ENCODE measurements around the gene CCR3. TPM values are rescaled to one million over a fixed set of nuclear protein-coding genes. Genes with fewer than 3 reads are reported as not detected.
A peak's percentile ranks its signal among the peaks of the same experiment; 100 is the strongest.

Gene CCR3
- total RNA-seq, 4 donors from 2014 or later, result not detected

DNA sequence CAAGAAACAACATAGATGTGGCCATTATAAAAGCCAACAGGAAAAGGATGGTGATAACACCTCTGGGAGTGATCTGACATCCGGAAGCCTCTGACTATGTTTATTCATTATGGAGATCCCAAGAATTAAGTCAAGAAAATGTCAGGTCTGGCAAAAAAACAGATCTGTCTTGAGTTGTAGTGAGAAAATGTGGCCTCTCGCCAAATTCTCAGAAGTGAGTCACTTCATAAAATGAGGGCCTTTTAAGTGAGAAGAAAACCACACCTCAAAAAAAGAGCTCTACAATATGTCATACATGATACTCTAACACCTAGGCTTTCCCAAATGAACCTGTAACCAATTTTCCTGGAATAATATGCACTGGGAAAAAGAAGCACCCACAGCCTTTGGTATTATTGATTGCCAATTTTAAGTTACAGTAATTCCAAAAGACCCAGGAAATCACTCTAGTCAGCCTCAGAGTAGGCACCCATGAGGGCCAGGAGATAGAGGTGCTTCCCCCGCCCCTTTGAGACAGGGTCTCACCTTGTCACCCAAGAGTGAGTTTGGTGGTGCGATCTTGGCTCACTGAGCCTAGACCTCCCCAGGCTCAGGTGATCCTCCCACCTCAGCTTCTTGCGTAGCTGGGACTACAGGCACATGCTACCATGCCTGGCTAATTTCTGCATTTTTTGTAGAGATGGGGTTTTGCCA lies 38.0 kb downstream of the CCR3 start:
- no peak for TF ChIP-seq POLR2A (IDR thresholded peaks at IDR 0.05)
- TF ChIP-seq, protein P1, sequence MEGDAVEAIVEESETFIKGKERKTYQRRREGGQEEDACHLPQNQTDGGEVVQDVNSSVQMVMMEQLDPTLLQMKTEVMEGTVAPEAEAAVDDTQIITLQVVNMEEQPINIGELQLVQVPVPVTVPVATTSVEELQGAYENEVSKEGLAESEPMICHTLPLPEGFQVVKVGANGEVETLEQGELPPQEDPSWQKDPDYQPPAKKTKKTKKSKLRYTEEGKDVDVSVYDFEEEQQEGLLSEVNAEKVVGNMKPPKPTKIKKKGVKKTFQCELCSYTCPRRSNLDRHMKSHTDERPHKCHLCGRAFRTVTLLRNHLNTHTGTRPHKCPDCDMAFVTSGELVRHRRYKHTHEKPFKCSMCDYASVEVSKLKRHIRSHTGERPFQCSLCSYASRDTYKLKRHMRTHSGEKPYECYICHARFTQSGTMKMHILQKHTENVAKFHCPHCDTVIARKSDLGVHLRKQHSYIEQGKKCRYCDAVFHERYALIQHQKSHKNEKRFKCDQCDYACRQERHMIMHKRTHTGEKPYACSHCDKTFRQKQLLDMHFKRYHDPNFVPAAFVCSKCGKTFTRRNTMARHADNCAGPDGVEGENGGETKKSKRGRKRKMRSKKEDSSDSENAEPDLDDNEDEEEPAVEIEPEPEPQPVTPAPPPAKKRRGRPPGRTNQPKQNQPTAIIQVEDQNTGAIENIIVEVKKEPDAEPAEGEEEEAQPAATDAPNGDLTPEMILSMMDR (IDR thresholded peaks at IDR 0.05), result no peak
- Histone ChIP-seq H3K36me3 (no peaks in the 10 kb centered on the region), H3K4me1 (no peaks in the 10 kb centered on the region), H3K27ac (no peak overlapping the region), H3K9me3 (no peaks in the 10 kb centered on the region), H3K4me3 (replicated peaks in 1 of 3) (no peak overlapping the region), H3K27me3 (no peaks in the 10 kb centered on the region)
- DNase-seq, result peak; percentile 8 to 14
- 91 to 92% methylated on average over 5 of the region's 5 CpGs for WGBS, 2 donors
- intact Hi-C loops (cut with DNase I), result no loop called here

DNA sequence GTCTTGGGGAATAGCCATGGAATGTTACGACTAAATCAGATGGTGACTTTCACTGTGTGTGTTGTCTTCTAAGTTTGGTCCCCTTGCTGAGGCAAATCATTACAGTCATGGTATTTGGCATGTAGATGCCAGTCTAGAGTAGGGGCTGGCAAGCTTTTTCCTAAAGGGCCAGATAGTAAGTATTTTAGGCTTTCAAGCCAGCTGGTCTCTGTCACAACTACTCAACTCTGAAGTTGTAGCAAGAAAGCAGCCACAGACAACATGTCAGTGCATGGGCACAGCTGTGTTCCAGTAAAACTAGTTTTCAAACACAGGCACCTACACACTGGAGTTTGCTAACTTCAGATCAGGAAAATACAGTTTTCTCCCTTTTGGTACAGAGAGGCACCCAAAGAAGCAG lies 39.3 kb downstream of the CCR3 start:
- Histone ChIP-seq H3K4me3 (replicated peaks in 1 of 3) (no peak overlapping the region), H3K27ac (no peak overlapping the region), H3K4me1 (no peaks in the 10 kb centered on the region), H3K27me3 (no peaks in the 10 kb centered on the region), H3K9me3 (no peaks in the 10 kb centered on the region), H3K36me3 (no peaks in the 10 kb centered on the region)
- intact Hi-C loops (cut with DNase I), result no loop called here
- 95 to 98% methylated on average over 1 of the region's 1 CpG for WGBS, 2 donors
- no peak for TF ChIP-seq POLR2A (IDR thresholded peaks at IDR 0.05)
- TF ChIP-seq, protein P1 (IDR thresholded peaks at IDR 0.05), result no peak
- DNase-seq, result no peak

DNA sequence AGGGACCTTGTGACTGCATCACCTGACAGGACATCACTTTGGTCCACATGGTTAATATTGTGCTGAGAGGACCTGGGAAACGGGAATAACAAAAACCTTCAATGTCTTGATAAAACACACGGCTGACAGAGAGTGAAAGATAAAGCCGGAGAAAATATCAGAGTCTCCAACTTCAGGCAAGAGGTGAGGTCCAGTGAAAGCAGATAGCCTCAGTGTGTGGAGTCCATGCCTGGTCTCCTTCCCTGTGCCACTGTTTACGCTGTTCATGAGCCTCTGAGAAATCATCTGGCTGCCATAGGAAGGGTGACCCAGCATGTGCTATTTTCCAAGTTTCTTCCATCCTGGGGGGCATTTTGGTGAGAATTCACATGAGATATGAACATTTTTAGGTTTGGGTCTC lies 39.8 kb downstream of the CCR3 start:
- Histone ChIP-seq H3K36me3 (no peaks in the 10 kb centered on the region), H3K9me3 (no peaks in the 10 kb centered on the region), H3K27ac (no peak overlapping the region), H3K4me3 (replicated peaks in 1 of 3) (no peak overlapping the region), H3K4me1 (no peaks in the 10 kb centered on the region), H3K27me3 (no peaks in the 10 kb centered on the region)
- WGBS, 2 donors, result 69 to 85% methylated on average over 4 of the region's 4 CpGs
- TF ChIP-seq POLR2A (IDR thresholded peaks at IDR 0.05), result no peak
- TF ChIP-seq, protein P1 (IDR thresholded peaks at IDR 0.05), result no peak
- intact Hi-C loops (cut with DNase I), result no loop called here
- DNase-seq, result no peak

DNA sequence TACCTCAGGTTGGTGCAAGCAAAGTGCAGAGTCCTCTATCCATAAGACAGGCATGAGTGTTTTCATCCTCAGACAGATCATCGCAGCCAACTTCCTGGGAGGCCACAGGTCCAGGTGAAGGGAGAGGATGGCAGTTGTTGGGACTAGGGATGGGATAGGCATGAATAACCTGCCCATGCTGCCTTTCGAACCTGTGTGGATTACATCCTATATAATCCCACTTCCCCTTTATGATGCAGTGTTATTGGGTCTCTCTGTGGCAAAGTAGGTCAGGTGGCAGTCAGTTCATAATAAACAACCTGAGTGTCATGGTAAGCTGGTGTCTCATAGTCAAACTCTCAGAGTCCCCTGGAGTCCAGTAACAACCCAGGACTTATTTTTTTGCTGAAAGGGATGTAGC lies 40.4 kb downstream of the CCR3 start:
- Histone ChIP-seq H3K4me1 (no peaks in the 10 kb centered on the region), H3K9me3 (no peaks in the 10 kb centered on the region), H3K27ac (no peak overlapping the region), H3K36me3 (no peaks in the 10 kb centered on the region), H3K27me3 (no peaks in the 10 kb centered on the region), H3K4me3 (replicated peaks in 1 of 3) (no peak overlapping the region)
- no peak for DNase-seq
- intact Hi-C loops (cut with DNase I), result no loop called here
- 92 to 100% methylated on average over 2 of the region's 2 CpGs for WGBS, 2 donors
- TF ChIP-seq, protein P1 (IDR thresholded peaks at IDR 0.05), result no peak
- no peak for TF ChIP-seq POLR2A (IDR thresholded peaks at IDR 0.05)

DNA sequence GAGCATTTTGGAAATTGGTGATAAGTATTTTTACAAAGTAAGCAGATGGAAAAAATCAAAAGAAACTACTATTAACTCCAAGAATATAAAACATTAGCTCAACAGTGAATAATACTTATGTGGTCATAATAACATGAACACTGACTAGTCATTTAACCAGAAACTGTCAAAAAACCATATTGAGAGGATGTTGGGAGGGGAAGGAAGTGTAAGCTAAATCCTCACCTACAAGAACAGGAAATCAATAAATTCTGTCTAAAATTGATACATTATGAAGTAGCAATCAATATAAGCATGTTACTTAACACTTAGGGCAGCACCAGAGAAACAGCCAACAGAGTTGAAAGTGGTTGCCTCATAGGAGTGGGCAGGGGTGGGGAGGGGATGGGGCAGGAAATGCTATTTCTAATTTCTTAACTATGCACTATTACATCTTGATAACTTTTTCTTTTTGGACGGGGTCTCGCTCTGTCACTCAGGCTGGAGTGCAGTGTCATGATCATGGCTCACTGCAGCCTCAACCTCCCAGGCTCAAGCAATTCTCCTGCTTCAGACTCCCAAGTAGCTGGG lies 41.7 kb downstream of the CCR3 start:
- WGBS, 2 donors, result 90 to 93% methylated on average over 2 of the region's 2 CpGs
- intact Hi-C loops (cut with DNase I), result no loop called here
- Histone ChIP-seq H3K9me3 (no peaks in the 10 kb centered on the region), H3K27me3 (no peaks in the 10 kb centered on the region), H3K4me1 (no peaks in the 10 kb centered on the region), H3K36me3 (no peaks in the 10 kb centered on the region), H3K4me3 (replicated peaks in 1 of 3) (no peak overlapping the region), H3K27ac (no peak overlapping the region)
- TF ChIP-seq POLR2A (IDR thresholded peaks at IDR 0.05), result no peak
- TF ChIP-seq, protein P1 (IDR thresholded peaks at IDR 0.05), result no peak
- no peak for DNase-seq

All from thyroid gland (tissue), 4 donors.